Brain microvascular endothelial cell (primary cell): ENCODE measurements around the gene SLC49A4.

Experiments used
- DNase-seq: peaks from one replicate; pipeline ENCODE4 v3.0.0-alpha.2; 2020
- H3K27ac ChIP-seq: fragments of 250-450 bp; sonication (Bioruptor Pico); 2 replicates; pipeline ENCODE4 v1.5.1; 2020; ENCODE audit warnings: mild to moderate bottlenecking, moderate library complexity
- H3K27me3 ChIP-seq: fragments of 250-450 bp; sonication (Bioruptor Pico); replicated peaks from 2 replicates; pipeline ENCODE4 v1.5.1; 2020; ENCODE audit warnings: mild to moderate bottlenecking
- H3K36me3 ChIP-seq: fragments of 250-450 bp; sonication (Bioruptor Pico); replicated peaks from 2 replicates; pipeline ENCODE4 v1.5.1; 2020; ENCODE audit warnings: mild to moderate bottlenecking
- H3K4me3 ChIP-seq: 2 replicates; pipeline ENCODE4 v1.5.1; 2011; ENCODE audit warnings: low read depth, mild to moderate bottlenecking, control low read depth, low read length, moderate library complexity
- CTCF ChIP-seq: IDR thresholded peaks from 2 replicates; pipeline ENCODE4 v1.5.1; 2011; ENCODE audit warnings: low read depth, mild to moderate bottlenecking, moderate library complexity, low read length, control low read depth, inconsistent platforms; ENCODE audit errors: missing control alignments
- in situ Hi-C: cut with HindIII; loops from 2 replicates; pipeline ENCODE4 v1.10.0; 2017; ENCODE audit warnings: low sequenced_read_pairs, low pct_ligation_motif_present

SLC49A4 gene

GRCh38 chr3:122864498-122864897 lies 69.6 kb downstream of the SLC49A4 start:
- in situ Hi-C loops: no loop called here
- Histone ChIP-seq H3K27ac (no peak overlapping the region), H3K27me3 (no peaks in the 10 kb centered on the region), H3K4me3 (no peak overlapping the region), H3K36me3 (no peaks in the 10 kb centered on the region)
- no peak for TF ChIP-seq CTCF
- DNase-seq: no peak

- Histone ChIP-seq H3K36me3 (no peaks in the 10 kb centered on the region), H3K4me3 (no peak overlapping the region), H3K27me3 (no peaks in the 10 kb centered on the region), H3K27ac (no peak overlapping the region)
- no peak for DNase-seq
- in situ Hi-C loops: no loop called here
- TF ChIP-seq CTCF: no peak
These were observed 73.5 kb downstream of the SLC49A4 start for GRCh38 chr3:122868322-122868721.

GRCh38 chr3:122873741-122874515 lies 79.1 kb downstream of the SLC49A4 start:
- Histone ChIP-seq H3K27ac (no peak overlapping the region), H3K36me3 (no peaks in the 10 kb centered on the region), H3K27me3 (no peaks in the 10 kb centered on the region), H3K4me3 (no peak overlapping the region)
- in situ Hi-C loops: no loop called here
- DNase-seq: no peak
- no peak for TF ChIP-seq CTCF

- Histone ChIP-seq H3K4me3 (no peak overlapping the region), H3K36me3 (no peaks in the 10 kb centered on the region), H3K27me3 (no peaks in the 10 kb centered on the region), H3K27ac (no peak overlapping the region)
- in situ Hi-C loops: no loop called here
- DNase-seq: no peak
- no peak for TF ChIP-seq CTCF
These were observed 80.8 kb downstream of the SLC49A4 start for GRCh38 chr3:122875547-122876127.

GRCh38 chr3:122880173-122880572 lies 85.3 kb downstream of the SLC49A4 start:
- H3K27me3 ChIP-seq: no peaks in the 10 kb centered on the region
- TF ChIP-seq CTCF: no peak
- in situ Hi-C loops: no loop called here
- DNase-seq: no peak
- no peak overlapping the region for H3K27ac ChIP-seq
- H3K36me3 ChIP-seq: no peaks in the 10 kb centered on the region
- H3K4me3 ChIP-seq: no peak overlapping the region
